ENCODE results near the gene TXNDC15.
"Not testable (repeated sequence)": the region's sequence is repeated elsewhere in the genome, so short reads cannot be mapped to it uniquely, and the experiment has no call there.

TXNDC15 gene, protein sequence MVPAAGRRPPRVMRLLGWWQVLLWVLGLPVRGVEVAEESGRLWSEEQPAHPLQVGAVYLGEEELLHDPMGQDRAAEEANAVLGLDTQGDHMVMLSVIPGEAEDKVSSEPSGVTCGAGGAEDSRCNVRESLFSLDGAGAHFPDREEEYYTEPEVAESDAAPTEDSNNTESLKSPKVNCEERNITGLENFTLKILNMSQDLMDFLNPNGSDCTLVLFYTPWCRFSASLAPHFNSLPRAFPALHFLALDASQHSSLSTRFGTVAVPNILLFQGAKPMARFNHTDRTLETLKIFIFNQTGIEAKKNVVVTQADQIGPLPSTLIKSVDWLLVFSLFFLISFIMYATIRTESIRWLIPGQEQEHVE

DNA sequence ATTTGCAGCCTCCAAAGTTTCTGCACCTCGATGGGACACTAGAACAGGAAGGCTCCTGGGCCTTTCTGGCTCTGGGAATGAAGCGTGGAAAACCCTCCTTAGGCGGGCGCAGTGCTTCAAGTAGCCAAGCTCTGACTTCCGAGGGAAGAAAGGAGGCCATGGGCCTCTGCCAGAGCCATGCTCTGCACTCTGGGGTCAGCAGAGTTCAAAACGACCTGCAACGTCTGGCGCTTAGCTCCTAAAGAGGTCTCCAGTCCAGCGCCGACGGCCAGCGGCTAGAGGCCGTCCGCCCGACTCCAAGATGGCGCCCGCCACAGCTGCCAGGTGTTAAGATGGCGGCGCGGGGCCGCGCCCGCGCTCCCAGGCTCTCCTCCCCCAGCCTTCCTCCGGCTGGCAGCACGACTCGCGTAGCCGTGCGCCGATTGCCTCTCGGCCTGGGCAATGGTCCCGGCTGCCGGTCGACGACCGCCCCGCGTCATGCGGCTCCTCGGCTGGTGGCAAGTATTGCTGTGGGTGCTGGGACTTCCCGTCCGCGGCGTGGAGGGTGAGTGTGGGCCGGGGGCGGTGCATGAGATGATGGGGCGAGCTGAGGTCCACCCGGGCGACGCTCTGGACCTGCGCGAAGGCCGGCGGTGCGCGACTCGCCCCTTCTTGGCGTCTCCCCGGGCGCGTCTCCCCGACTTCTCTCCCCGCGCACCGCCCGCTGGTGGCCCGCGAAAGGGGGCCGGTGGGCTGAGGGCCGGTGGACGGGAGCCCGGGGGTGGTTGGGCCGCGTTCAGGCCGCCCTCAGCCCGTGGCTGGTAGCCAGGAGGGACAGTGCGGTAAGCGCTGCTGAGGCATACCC is at the start of gene TXNDC15:
TSS of gene TXNDC15 (plus strand) at position 385 of the 844 bp plus-strand sequence. CDS start at position 442, 57 bp downstream.
- peak within 1 kb of the TSS; percentile 83 for H3K4me3 ChIP-seq (ENCODE audit: control insufficient read depth, low read depth, low read length)
- TF ChIP-seq, protein P1, sequence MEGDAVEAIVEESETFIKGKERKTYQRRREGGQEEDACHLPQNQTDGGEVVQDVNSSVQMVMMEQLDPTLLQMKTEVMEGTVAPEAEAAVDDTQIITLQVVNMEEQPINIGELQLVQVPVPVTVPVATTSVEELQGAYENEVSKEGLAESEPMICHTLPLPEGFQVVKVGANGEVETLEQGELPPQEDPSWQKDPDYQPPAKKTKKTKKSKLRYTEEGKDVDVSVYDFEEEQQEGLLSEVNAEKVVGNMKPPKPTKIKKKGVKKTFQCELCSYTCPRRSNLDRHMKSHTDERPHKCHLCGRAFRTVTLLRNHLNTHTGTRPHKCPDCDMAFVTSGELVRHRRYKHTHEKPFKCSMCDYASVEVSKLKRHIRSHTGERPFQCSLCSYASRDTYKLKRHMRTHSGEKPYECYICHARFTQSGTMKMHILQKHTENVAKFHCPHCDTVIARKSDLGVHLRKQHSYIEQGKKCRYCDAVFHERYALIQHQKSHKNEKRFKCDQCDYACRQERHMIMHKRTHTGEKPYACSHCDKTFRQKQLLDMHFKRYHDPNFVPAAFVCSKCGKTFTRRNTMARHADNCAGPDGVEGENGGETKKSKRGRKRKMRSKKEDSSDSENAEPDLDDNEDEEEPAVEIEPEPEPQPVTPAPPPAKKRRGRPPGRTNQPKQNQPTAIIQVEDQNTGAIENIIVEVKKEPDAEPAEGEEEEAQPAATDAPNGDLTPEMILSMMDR (IDR thresholded peaks at IDR 0.05; ENCODE audit: control insufficient read depth, insufficient read depth, low read depth, low read length, missing control alignments), result no peak
- DNase-seq (ENCODE audit: low read depth), result peak; percentile 51

DNA sequence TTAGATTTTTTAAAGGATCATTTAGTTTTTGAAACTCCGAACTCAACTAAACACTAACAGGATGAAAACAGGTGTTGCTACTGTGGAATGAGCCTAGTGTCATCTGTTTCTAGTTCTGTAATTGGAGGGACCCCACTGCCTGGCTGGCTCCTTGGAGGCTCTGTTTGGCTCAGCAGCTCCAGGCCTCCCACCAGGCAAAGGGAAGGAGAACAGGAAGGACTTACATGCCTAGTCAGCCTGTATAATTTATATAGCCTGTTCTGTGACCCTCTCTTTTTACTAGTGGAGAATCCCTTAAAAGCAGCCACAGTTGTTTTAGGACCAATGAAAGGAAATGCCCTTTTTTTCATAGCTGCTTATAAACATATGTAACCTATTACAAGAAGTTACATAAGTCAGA is 49.5 kb upstream of the TXNDC15 start:
- no peak overlapping the region for H3K4me3 ChIP-seq (ENCODE audit: control insufficient read depth, low read depth, low read length)
- TF ChIP-seq, protein P1 (IDR thresholded peaks at IDR 0.05; ENCODE audit: control insufficient read depth, insufficient read depth, low read depth, low read length, missing control alignments), result no peak
- no peak for DNase-seq (ENCODE audit: low read depth)

- no peak overlapping the region for H3K4me3 ChIP-seq (ENCODE audit: control insufficient read depth, low read depth, low read length)
- DNase-seq (ENCODE audit: low read depth), result no peak
- TF ChIP-seq, protein P1 (IDR thresholded peaks at IDR 0.05; ENCODE audit: control insufficient read depth, insufficient read depth, low read depth, low read length, missing control alignments), result no peak
Observed at GRCh38 chr5:134825212-134825611, 49.0 kb upstream of the TXNDC15 start.

- no peak for DNase-seq (ENCODE audit: low read depth)
- TF ChIP-seq, protein P1 (IDR thresholded peaks at IDR 0.05; ENCODE audit: control insufficient read depth, insufficient read depth, low read depth, low read length, missing control alignments), result no peak
- no peak overlapping the region for H3K4me3 ChIP-seq (ENCODE audit: control insufficient read depth, low read depth, low read length)
Observed at GRCh38 chr5:134833340-134834032, 40.7 kb upstream of the TXNDC15 start.

GRCh38 chr5:134835623-134836022 is 38.5 kb upstream of the TXNDC15 start:
- no peak for DNase-seq (ENCODE audit: low read depth)
- TF ChIP-seq, protein P1 (IDR thresholded peaks at IDR 0.05; ENCODE audit: control insufficient read depth, insufficient read depth, low read depth, low read length, missing control alignments), result no peak
- no peak overlapping the region for H3K4me3 ChIP-seq (ENCODE audit: control insufficient read depth, low read depth, low read length)

DNA sequence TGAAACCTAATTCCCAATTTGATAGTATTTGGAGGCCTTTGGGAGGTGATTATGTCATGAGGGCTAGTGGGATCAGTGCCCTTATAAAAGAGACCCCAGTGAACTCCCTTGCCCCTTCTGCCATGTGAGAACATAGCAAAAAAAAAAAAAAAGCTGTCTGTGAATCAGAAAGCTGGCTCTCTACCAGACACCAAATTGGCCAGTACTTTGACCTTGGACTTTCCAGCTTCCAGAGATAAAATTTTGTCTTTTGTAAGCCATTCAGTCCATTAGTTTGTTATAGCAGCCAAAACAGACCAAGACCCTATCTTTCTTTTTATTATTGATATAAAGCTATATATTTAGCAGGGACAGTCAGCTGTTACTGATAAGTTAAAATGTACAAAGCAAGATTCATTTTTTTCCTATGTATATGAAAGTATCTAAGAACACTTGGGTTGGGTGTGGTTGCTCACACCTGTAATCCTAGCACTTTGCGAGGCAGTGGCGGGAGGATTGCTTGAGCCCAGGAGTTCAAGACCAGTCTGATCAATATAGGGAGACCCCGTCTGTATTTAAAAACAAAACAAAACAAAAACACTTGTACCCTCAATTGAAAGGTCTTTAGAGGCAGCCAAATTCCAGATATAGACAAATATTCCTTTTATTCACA is 36.5 kb upstream of the TXNDC15 start:
- TF ChIP-seq, protein P1 (IDR thresholded peaks at IDR 0.05; ENCODE audit: control insufficient read depth, insufficient read depth, low read depth, low read length, missing control alignments), result no peak
- DNase-seq (ENCODE audit: low read depth), result no peak
- H3K4me3 ChIP-seq (ENCODE audit: control insufficient read depth, low read depth, low read length), result no peak overlapping the region

- H3K4me3 ChIP-seq (ENCODE audit: control insufficient read depth, low read depth, low read length); DNase-seq (ENCODE audit: low read depth): not testable (repeated sequence)
Observed at GRCh38 chr5:134838361-134838760, 35.8 kb upstream of the TXNDC15 start.
